Adrenal gland (tissue), 12 donors: ENCODE data around the gene ROBO2. TPM values are rescaled to one million over a fixed set of nuclear protein-coding genes. Genes with fewer than 3 reads are reported as not detected.

Source experiments
- DNase-seq, 7 donors: peaks; one replicate each; pipeline ENCODE4 v3.0.0-alpha.2; 2019 to 2020
- H3K27ac ChIP-seq, 5 donors: fragments of 200-600 bp; sonication (generic) in 4 of 5; 1 replicate in 3 of 5; 2 replicates in 2 of 5; pipeline versions ENCODE4 v1.5.1 to v1.8.0; 2016 to 2020; ENCODE audit warnings: mild to moderate bottlenecking in 1 of 5
- H3K27me3 ChIP-seq: fragments of 200-600 bp; 2 replicates; pipeline ENCODE4 v1.8.0; 2021
- H3K36me3 ChIP-seq, 2 donors: fragments of 200-600 bp; replicated peaks in 1 of 2; 1 replicate in 1 of 2; 2 replicates in 1 of 2; pipeline versions ENCODE4 v1.5.1 to v1.8.0; 2018 to 2022
- H3K4me1 ChIP-seq, 2 donors: fragments of 200-600 bp; replicated peaks in 1 of 2; 1 replicate in 1 of 2; 2 replicates in 1 of 2; pipeline versions ENCODE4 v1.5.1 to v1.8.0; 2018 to 2021
- H3K4me3 ChIP-seq, 4 donors: fragments of 200-600 bp; sonication (generic) in 3 of 4; one replicate each; pipeline ENCODE4 v1.5.1; 2016 to 2018
- H3K9me3 ChIP-seq, 3 donors: fragments of 200-600 bp; sonication (generic) in 1 of 3; replicated peaks in 1 of 3; 1 replicate in 2 of 3; 2 replicates in 1 of 3; pipeline versions ENCODE4 v1.5.1 to v1.8.0; 2016 to 2021
- CTCF ChIP-seq, 6 experiments: fragments of 450-650 bp in 4 of 6; fragments of 200-600 bp in 2 of 6; sonication (generic) in 1 of 6; IDR thresholded peaks; 1 replicate in 5 of 6; 2 replicates in 1 of 6; pipeline versions ENCODE4 v1.5.1 to v1.8.0; 2016 to 2021; ENCODE audit warnings: antibody characterized with exemption in 6 of 6, mild to moderate bottlenecking in 2 of 6, moderate library complexity in 1 of 6
- POLR2A ChIP-seq, 2 donors: fragments of 450-650 bp; IDR thresholded peaks; one replicate each; pipeline ENCODE4 v1.6.1; 2017; ENCODE audit warnings: antibody characterized with exemption in 2 of 2, mild to moderate bottlenecking in 2 of 2, moderate library complexity in 1 of 2
- WGBS, 4 donors: extraction: QIAGEN DNeasy Blood & Tissue Kit in 2 of 4; methylation state at CpG; one replicate each; pipeline versions ENCODE4 v1.1.5 to v1.1.7; 2013 to 2017; 5-methylcytosine and 5-hydroxymethylcytosine counted together
- intact Hi-C, 2 donors: fragments of 100-400 bp; cut with DNase I; formaldehyde crosslinking; loops; one replicate each; pipeline versions ENCODE4 v1.14.1 to v1.15.0; 2022 to 2023
- polyA plus RNA-seq, 3 donors: library from polyadenylated mRNA; stranded (reverse); fragments of 200-250 nt in 2 of 3; fragments of 350-450 nt in 1 of 3; fragmentation: Illumina TruSeq in 1 of 3; extraction: RNeasy Lipid Tissue Mini Kit (QIAGEN cat#74804) in 1 of 3; gene quantifications; one replicate each; pipeline ENCODE4 v1.2.3, GENCODE V29; 2013 to 2014
- total RNA-seq, 9 donors: library from RNA; depleted of rRNA in 4 of 9; stranded (reverse); fragments of >200 nt in 4 of 9; fragments of 120-200 nt in 1 of 9; fragmentation: NEBNext Ultra II Directional in 1 of 9; extraction: Animal tissue kit (Norgen Biotek cat#: 25700) in 1 of 9; gene quantifications; one replicate each; pipeline versions ENCODE4 v1.1.0 to v1.2.4, GENCODE V29; 2013 to 2023
- donor health status: healthy with polysubstance abuse.
- donor health status: Bipolar disorder and iron deficiency.
- donor health status: DM: yes; HTN: yes; CAD: no.
- donor health status: DM: no; HTN: no; CAD: no.
- donor health status: DM: no; HTN: no; CAD: no.
- donor health status: DM: yes; HTN: yes; CAD: no.

Gene ROBO2
- total and polyA plus RNA-seq, 12 donors = 0.30 to 9.9 (median 2.5) TPM; not detected in 1

DNA sequence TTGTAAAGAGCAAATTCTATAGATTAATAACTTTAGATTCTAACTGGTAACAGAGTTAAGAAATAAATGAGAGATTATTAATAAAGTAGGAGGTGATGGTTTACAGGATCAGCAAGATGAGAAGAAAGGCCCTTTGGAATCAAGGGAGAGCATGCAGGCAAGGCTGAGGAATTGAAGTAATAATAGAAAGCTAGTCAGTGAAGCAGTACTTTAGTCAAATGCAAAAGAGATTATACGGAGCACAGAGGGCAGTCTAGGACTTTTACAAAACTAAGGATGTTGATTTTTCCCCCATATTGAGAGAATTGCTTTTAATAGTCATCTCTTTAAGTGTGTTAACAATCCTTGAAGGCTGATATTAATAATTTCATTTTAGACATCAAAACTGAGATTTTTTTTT is 146.4 kb downstream of the ROBO2 start:
- Histone ChIP-seq H3K27me3 (no peaks in the 10 kb centered on the region), H3K27ac (no peak overlapping the region), H3K36me3 (no peaks in the 10 kb centered on the region), H3K4me1 (no peaks in the 10 kb centered on the region), H3K4me3 (no peak overlapping the region), H3K9me3 (no peaks in the 10 kb centered on the region)
- TF ChIP-seq POLR2A (IDR thresholded peaks at IDR 0.05) (no peak), CTCF (IDR thresholded peaks at IDR 0.05) (no peak)
- DNase-seq = no peak
- WGBS, 4 donors = 58 to 62% (median 60%) methylated on average over 1 of the region's 1 CpG
- intact Hi-C loops = no loop called here

- intact Hi-C loops = no loop called here
- H3K4me1 ChIP-seq = no peaks in the 10 kb centered on the region
- TF ChIP-seq CTCF (IDR thresholded peaks at IDR 0.05) (no peak), POLR2A (IDR thresholded peaks at IDR 0.05) (no peak)
- no peak overlapping the region for H3K4me3 ChIP-seq
- H3K36me3 ChIP-seq = no peaks in the 10 kb centered on the region
- no peak overlapping the region for H3K27ac ChIP-seq
- no peaks in the 10 kb centered on the region for H3K9me3 ChIP-seq
- H3K27me3 ChIP-seq = no peaks in the 10 kb centered on the region
- WGBS, 4 donors = 40 to 52% (median 47%) methylated on average over 4 of the region's 4 CpGs
- DNase-seq = no peak
These were observed 146.8 kb downstream of the ROBO2 start for GRCh38 chr3:77186728-77187127.

DNA sequence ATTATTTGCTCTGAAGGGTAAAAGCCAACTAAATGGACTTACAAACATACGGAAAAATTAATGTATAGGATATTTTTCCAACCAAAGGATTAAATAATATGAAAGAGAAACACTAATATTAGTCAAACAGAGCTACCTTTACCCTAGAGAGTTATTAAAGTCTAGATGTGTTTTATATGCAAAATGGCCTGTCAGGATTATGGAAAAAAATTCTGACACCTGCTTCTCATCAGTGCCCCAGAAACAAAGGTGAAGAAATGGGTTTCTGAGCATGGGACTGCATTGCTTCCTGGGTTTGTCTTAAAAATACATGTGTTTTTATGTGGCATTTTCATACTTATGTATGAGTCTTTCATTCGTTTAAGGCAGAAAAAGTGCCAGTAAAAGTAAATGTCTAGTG is 148.3 kb downstream of the ROBO2 start:
- DNase-seq = no peak
- intact Hi-C loops = no loop called here
- no peak for TF ChIP-seq CTCF (IDR thresholded peaks at IDR 0.05)
- TF ChIP-seq POLR2A (IDR thresholded peaks at IDR 0.05) = no peak
- Histone ChIP-seq H3K36me3 (no peaks in the 10 kb centered on the region), H3K9me3 (no peaks in the 10 kb centered on the region), H3K4me3 (no peak overlapping the region), H3K27me3 (no peaks in the 10 kb centered on the region), H3K27ac (no peak overlapping the region), H3K4me1 (no peaks in the 10 kb centered on the region)
- 77 to 82% (median 79%) methylated on average over 2 of the region's 2 CpGs for WGBS, 4 donors

GRCh38 chr3:77189258-77189657 is 149.4 kb downstream of the ROBO2 start:
- WGBS, 4 donors = 42 to 50% (median 48%) methylated on average over 2 of the region's 2 CpGs
- no peak overlapping the region for H3K27ac ChIP-seq
- no peak for TF ChIP-seq POLR2A (IDR thresholded peaks at IDR 0.05)
- no peak for TF ChIP-seq CTCF (IDR thresholded peaks at IDR 0.05)

More at GRCh38 chr3:77189258-77189657, 149.4 kb downstream of the ROBO2 start:
- Histone ChIP-seq H3K4me3 (no peak overlapping the region), H3K4me1 (no peaks in the 10 kb centered on the region), H3K9me3 (no peaks in the 10 kb centered on the region), H3K36me3 (no peaks in the 10 kb centered on the region), H3K27me3 (no peaks in the 10 kb centered on the region)
- DNase-seq = no peak
- intact Hi-C loops = no loop called here
